ENCODE results near the gene ZWILCH. TPM values are rescaled to one million over a fixed set of nuclear protein-coding genes. Genes with fewer than 3 reads are reported as not detected.

The ZWILCH gene
- total RNA-seq, result 5.8 and 11.7 TPM in 2 replicates

DNA sequence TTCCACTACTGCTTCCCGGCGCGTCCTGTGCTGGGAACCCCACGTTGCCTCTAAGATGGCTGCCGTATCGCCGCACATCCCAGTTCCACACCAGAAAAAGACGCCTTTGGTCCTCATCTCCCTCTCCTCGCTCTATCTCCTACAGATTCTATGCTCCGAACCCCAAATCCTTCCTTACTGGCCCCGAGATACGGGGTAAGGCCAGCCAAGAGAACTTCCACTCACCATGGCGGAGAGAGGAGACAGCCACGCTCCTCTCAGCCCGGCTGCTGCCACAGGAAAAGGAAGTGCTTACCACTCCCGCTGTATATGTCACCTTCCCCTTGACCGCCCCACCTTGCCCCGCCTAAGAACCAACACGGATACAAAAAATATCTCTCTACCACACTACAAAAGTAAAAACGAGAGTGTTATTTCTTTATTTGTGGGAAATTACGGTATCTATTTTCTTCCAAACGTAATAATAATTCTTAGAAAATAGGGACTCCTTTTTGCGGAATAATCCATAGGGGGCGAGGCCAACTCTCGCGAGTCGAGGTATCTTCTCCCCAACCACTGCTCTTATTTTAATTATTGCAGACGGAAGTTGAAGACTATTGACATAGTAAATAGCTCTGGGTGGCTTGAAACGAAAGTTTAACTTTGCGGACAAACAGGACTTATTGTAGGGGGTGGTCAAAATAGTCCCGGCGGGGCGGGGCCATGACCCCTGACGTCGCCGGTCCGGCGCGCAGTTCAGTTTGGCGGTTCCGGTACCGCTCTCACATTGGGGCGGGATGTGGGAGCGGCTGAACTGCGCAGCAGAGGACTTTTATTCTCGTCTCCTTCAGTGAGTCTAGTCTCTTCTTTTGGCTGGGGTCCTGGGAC is at the start of gene ZWILCH, which contains the start of gene RPL4:
Gene ZWILCH, plus strand, starts transcription at position 764 of the 867 bp plus-strand sequence. Its CDS starts 13 bp downstream, at position 777.
Gene RPL4, minus strand, starts transcription at position 293 of the 867 bp plus-strand sequence. Its CDS starts 65 bp downstream, at position 228.

GRCh38 chr15:66497502-66498455 is 7.3 kb upstream of the ZWILCH start, which contains the start of gene SNAPC5:
Gene SNAPC5 (minus strand): TSS chr15:66497762. CDS start chr15:66497731, 31 bp downstream.

GRCh38 chr15:66565741-66566144 is 60.6 kb downstream of the ZWILCH start, which contains the start of gene LCTL:
Gene LCTL (minus strand): TSS chr15:66565998. CDS start chr15:66565365, 633 bp downstream.

Other genes with a start within 250 kb of the ZWILCH start
- gene DIS3L, start 211.8 kb upstream of the ZWILCH start, total RNA-seq, result 21.2 and 23.9 TPM in 2 replicates
- gene TIPIN, start 148.6 kb upstream of the ZWILCH start, total RNA-seq, result 7.4 and 12.9 TPM in 2 replicates
- 64.2 and 65.0 TPM in 2 replicates for gene MAP2K1, start 118.4 kb upstream of the ZWILCH start, total RNA-seq
- gene SNAPC5, start 7.6 kb upstream of the ZWILCH start, total RNA-seq, result 17.3 and 23.8 TPM in 2 replicates
- gene RPL4, start 471 bp upstream of the ZWILCH start, total RNA-seq, result 3,026 and 3,138 TPM in 2 replicates
- gene LCTL, start 60.7 kb downstream of the ZWILCH start, total RNA-seq, result 0.17 and 1.6 TPM in 2 replicates
- 20.8 and 27.9 TPM in 2 replicates for gene SMAD6, start 196.9 kb downstream of the ZWILCH start, total RNA-seq

All from smooth muscle cell of the pulmonary artery (primary cell).